ENCODE measurements around the gene ADSL. TPM values are rescaled to one million over a fixed set of nuclear protein-coding genes. Genes with fewer than 3 reads are reported as not detected.

The ADSL gene
- total and polyA plus RNA-seq, 2 of the 8 experiments (the other 6 are each of a cell fraction or from before 2014, with no cell fraction given) = 197 to 218 TPM

DNA sequence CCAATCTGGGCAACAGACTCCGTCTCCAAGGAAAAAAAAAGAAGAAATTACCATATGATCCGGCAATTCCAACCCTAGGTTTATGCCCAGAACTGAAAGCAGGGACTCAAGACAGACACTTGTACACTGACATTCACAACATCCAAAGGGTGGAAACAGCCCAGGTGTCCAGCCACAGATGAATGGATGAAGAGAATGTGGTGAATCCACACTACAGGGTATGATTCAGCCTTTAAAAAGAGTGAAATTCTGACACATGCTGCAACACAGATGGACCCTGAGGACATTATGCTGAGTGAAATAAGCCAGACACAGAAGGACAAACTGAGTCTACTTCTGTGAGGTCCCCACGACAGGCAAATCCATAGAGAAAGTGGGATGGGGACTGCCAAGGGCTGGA, 68.0 kb downstream of the ADSL start:
- H2BK12ac ChIP-seq (ENCODE audit: low read depth, low read length) = no peak overlapping the region
- no peak overlapping the region for H2AFZ ChIP-seq (ENCODE audit: low read length)
- no peak overlapping the region for H3K4me2 ChIP-seq (ENCODE audit: insufficient read depth in 1 of 2, low read depth in 2 of 2, low read length in 2 of 2)
- H2BK20ac ChIP-seq (ENCODE audit: low read length) = no peak overlapping the region
- no peaks in the 10 kb centered on the region for H3K27me3 ChIP-seq (replicated peaks in 1 of 4; ENCODE audit: control insufficient read depth in 3 of 4, extremely low read depth in 1 of 4, insufficient read depth in 3 of 4, low read length in 3 of 4)
- H4K8ac ChIP-seq (ENCODE audit: extremely low read depth, insufficient read depth, low read length) = no peak overlapping the region
- H3K36me3 ChIP-seq (ENCODE audit: control insufficient read depth in 2 of 4, insufficient read depth in 4 of 4, low read length in 3 of 4) = peaks cover 8 to 30% (median 24%) of the 10 kb centered on the region in 4 experiments; a peak in 7 of 8 replicates
- DNase-seq (ENCODE audit: low read depth in 1 of 2, low spot score in 2 of 2) (no peak), FAIRE-seq (no peak)
- no peak overlapping the region for H3K4me3 ChIP-seq (ENCODE audit: extremely low read depth in 1 of 4, insufficient read depth in 2 of 4, low read depth in 3 of 4, low read length in 4 of 4)
- no peak overlapping the region for H3K27ac ChIP-seq (ENCODE audit: low read depth, low read length)
- no peak overlapping the region for H3K14ac ChIP-seq (ENCODE audit: insufficient read length)
- ChIA-PET CTCF (ENCODE audit: partially characterized antibody) (no interaction called here), POLR2A (ENCODE audit: partially characterized antibody) (interaction anchor here (1.0 kb wide), 1 partner anchor 79 kb away, joined by 3 read pairs; no protein-coding TSS in a partner anchor)
- no peak overlapping the region for H4K5ac ChIP-seq (ENCODE audit: insufficient read length, low read depth, low read length)
- no peak overlapping the region for H2BK15ac ChIP-seq (ENCODE audit: low read length)
- H3K4me1 ChIP-seq (replicated peaks in 1 of 4; ENCODE audit: control insufficient read depth in 3 of 4, insufficient read depth in 4 of 4, low read length in 3 of 4) = no peaks in the 10 kb centered on the region; a peak in 1 of 7 replicates
- no peak overlapping the region for H3K56ac ChIP-seq (replicated peaks; ENCODE audit: insufficient read length, low read depth, low read length)
- H3K79me1 ChIP-seq (ENCODE audit: low read depth, low read length) = no peaks in the 10 kb centered on the region; the same call in 1 of the 2 replicates
- H3K79me2 ChIP-seq (ENCODE audit: control insufficient read depth in 1 of 2, insufficient read depth in 2 of 2, low read length in 2 of 2) = no peaks in the 10 kb centered on the region
- no peak overlapping the region for H4K91ac ChIP-seq (replicated peaks; ENCODE audit: insufficient read length, low read length)
- H3K23ac ChIP-seq (ENCODE audit: insufficient read length) = no peak overlapping the region
- H2AK5ac ChIP-seq (ENCODE audit: low read depth, low read length) = no peak overlapping the region
- H3K4ac ChIP-seq (replicated peaks; ENCODE audit: insufficient read length, low read depth, low read length) = no peak overlapping the region
- no peak overlapping the region for H3K18ac ChIP-seq (ENCODE audit: extremely low read depth, low read length)
- no peak overlapping the region for H2BK120ac ChIP-seq (replicated peaks; ENCODE audit: low read depth, low read length)
- H3K9ac ChIP-seq (replicated peaks in 1 of 4; ENCODE audit: extremely low read depth in 1 of 4, low read depth in 3 of 4, low read length in 3 of 4) = no peak overlapping the region
- H3K9me3 ChIP-seq (ENCODE audit: insufficient read depth in 2 of 2, low read depth in 1 of 2, low read length in 1 of 2) = no peaks in the 10 kb centered on the region
- H2BK5ac ChIP-seq (ENCODE audit: low read depth, low read length) = no peak overlapping the region
- H3K23me2 ChIP-seq (ENCODE audit: low read depth, low read length) = no peaks in the 10 kb centered on the region
- 81% methylated on average over 3 of the region's 3 CpGs; no CpG with 5 or more reads in 1 of the 2 experiments for WGBS, 2 experiments (ENCODE audit: extremely low coverage in 1 of 2, insufficient coverage in 1 of 2, insufficient read length in 1 of 2, insufficient replicate concordance in 2 of 2, low coverage in 1 of 2, low lambda C conversion rate in 2 of 2, missing lambda C conversion rate in 1 of 2)
- peaks cover 1 to 4% of the 10 kb centered on the region in 2 experiments for H4K20me1 ChIP-seq (replicated peaks in 1 of 2; ENCODE audit: control insufficient read depth in 1 of 2, insufficient read depth in 2 of 2, low read length in 2 of 2)
- TF ChIP-seq SUZ12 (IDR thresholded peaks at IDR 0.05; ENCODE audit: low read length) (no peak), TEAD4 (IDR thresholded peaks at IDR 0.05; ENCODE audit: low read depth, low read length) (no peak), POLR2A (IDR thresholded peaks at IDR 0.05; ENCODE audit: control extremely low read depth in 1 of 2, low read depth in 2 of 2, low read length in 2 of 2) (no peak), GTF2F1 (IDR thresholded peaks at IDR 0.05; ENCODE audit: borderline replicate concordance, low read depth, low read length) (no peak), HDAC6 (IDR thresholded peaks at IDR 0.05; ENCODE audit: low read depth, low read length) (no peak), HDAC2 (IDR thresholded peaks at IDR 0.05; ENCODE audit: borderline replicate concordance in 1 of 2, low read depth in 2 of 2, low read length in 2 of 2) (no peak), TAF1 (IDR thresholded peaks at IDR 0.05; ENCODE audit: low read depth, low read length) (no peak), SRF (IDR thresholded peaks at IDR 0.05; ENCODE audit: low read depth, low read length) (no peak), SIX5 (IDR thresholded peaks at IDR 0.05; ENCODE audit: low read depth, low read length) (no peak)
- TF ChIP-seq, protein P1, sequence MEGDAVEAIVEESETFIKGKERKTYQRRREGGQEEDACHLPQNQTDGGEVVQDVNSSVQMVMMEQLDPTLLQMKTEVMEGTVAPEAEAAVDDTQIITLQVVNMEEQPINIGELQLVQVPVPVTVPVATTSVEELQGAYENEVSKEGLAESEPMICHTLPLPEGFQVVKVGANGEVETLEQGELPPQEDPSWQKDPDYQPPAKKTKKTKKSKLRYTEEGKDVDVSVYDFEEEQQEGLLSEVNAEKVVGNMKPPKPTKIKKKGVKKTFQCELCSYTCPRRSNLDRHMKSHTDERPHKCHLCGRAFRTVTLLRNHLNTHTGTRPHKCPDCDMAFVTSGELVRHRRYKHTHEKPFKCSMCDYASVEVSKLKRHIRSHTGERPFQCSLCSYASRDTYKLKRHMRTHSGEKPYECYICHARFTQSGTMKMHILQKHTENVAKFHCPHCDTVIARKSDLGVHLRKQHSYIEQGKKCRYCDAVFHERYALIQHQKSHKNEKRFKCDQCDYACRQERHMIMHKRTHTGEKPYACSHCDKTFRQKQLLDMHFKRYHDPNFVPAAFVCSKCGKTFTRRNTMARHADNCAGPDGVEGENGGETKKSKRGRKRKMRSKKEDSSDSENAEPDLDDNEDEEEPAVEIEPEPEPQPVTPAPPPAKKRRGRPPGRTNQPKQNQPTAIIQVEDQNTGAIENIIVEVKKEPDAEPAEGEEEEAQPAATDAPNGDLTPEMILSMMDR (IDR thresholded peaks at IDR 0.05; ENCODE audit: control extremely low read depth in 1 of 3, insufficient read depth in 1 of 3, low read depth in 1 of 3, low read length in 3 of 3) = no peak

All from H1 (cell line).